Progenitor cell of endocrine pancreas (in vitro differentiated cells): Measurements from ENCODE around the gene CEP97. TPM values are rescaled to one million over a fixed set of nuclear protein-coding genes. Genes with fewer than 3 reads are reported as not detected.

Source experiments
- DNase-seq: peaks from one replicate; pipeline ENCODE4 v3.0.0; 2021; ENCODE audit warnings: low spot score; ENCODE audit not compliant: unreplicated experiment
- H3K27ac Mint-ChIP-seq: 2 replicates; pipeline ENCODE4 v1.8.0; 2021; ENCODE audit warnings: mild to moderate bottlenecking, moderate library complexity, mixed read lengths
- H3K27me3 Mint-ChIP-seq: 2 replicates; pipeline ENCODE4 v1.8.0; 2021; ENCODE audit warnings: mixed read lengths
- H3K36me3 Mint-ChIP-seq: 2 replicates; pipeline ENCODE4 v1.8.0; 2022; ENCODE audit warnings: mixed read lengths; ENCODE audit not compliant: insufficient read depth
- H3K4me1 Mint-ChIP-seq: 2 replicates; pipeline ENCODE4 v1.8.0; 2021; ENCODE audit warnings: low read depth, mixed read lengths
- H3K4me3 Mint-ChIP-seq: 2 replicates; pipeline ENCODE4 v1.8.0; 2021; ENCODE audit warnings: low read depth, mild to moderate bottlenecking, moderate library complexity, mixed read lengths
- H3K9me3 Mint-ChIP-seq: 2 replicates; pipeline ENCODE4 v1.8.0; 2021; ENCODE audit warnings: low read depth, mixed read lengths
- CTCF ChIP-seq: fragments of 200-600 bp; sonication (generic); IDR thresholded peaks from one replicate; pipeline ENCODE4 v1.5.0; 2021; ENCODE audit warnings: antibody characterized with exemption, mild to moderate bottlenecking; ENCODE audit not compliant: unreplicated experiment
- total RNA-seq: library from RNA; stranded (reverse); gene quantifications from 2 replicates; pipeline ENCODE4 v1.2.1, GENCODE V29; 2021

CEP97 gene
- total RNA-seq, 1 donor from 2014 or later, result 21.9 TPM

DNA sequence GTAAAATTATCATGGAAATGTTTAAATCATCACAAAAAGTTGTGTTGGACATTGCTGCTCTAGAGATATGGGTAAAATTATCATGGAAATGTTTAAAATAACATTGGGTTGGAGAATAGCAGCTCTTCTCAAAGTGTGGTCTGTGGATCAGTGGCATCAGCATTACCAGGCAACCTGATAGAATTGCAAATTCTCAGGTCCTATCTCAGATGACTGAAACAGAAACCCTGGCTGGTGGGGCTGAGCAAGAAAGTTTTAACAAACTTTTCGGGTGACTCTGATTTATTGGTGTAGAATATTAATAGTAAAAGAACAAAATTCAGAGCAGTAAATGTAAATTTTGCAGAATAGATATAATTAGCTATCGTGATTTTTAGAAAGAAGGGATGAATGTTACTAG lies 83.5 kb downstream of the CEP97 start:
- H3K9me3 Mint-ChIP-seq, result no peaks in the 10 kb centered on the region
- peaks cover 2% of the 10 kb centered on the region for H3K36me3 Mint-ChIP-seq
- H3K27me3 Mint-ChIP-seq, result no peaks in the 10 kb centered on the region
- DNase-seq, result no peak
- H3K27ac Mint-ChIP-seq, result no peak overlapping the region
- no peak overlapping the region for H3K4me3 Mint-ChIP-seq
- H3K4me1 Mint-ChIP-seq, result peaks cover 5% of the 10 kb centered on the region
- TF ChIP-seq CTCF, result no peak

DNA sequence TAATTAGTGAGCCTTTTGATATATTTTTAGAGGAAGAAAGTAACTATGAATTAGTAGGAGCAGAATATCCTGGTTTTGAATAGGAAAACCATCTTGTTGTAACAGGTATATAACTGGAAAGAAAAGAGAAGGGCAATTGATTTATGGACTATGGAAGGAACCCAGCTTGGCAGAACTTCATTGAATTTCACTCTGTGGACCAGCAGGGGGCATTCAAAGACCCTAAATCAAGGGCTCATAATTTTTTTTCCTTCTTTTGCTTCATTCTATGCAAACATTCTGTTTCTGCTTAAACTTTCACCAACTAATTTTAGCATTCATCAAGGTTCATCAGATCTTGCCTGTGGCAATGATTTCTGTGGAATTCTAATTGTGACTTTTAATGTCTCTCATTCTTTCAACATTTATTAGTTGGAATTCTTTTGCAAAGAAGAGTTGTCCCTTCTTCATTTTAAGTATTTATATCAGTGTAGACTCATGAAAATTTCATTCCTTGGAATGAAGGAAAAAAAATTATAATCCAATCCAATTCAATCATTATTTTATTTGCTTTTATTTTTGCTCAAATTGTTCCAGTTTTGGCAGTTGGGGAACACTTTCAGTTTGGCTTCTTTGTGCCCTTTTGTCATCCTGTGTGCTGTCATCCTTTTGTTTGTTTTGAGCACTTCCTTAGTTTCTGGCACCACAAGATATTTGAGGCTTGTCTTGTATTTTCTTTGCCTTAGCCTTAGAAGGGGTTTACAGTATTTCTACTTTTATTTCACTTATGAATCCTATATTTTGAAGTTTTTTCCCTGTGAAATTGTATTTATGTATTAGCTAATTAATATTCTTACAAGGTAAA lies 85.0 kb downstream of the CEP97 start:
- no peaks in the 10 kb centered on the region for H3K9me3 Mint-ChIP-seq
- H3K4me3 Mint-ChIP-seq, result no peak overlapping the region
- H3K27ac Mint-ChIP-seq, result no peak overlapping the region
- H3K4me1 Mint-ChIP-seq, result peaks cover 11% of the 10 kb centered on the region
- no peaks in the 10 kb centered on the region for H3K27me3 Mint-ChIP-seq
- no peaks in the 10 kb centered on the region for H3K36me3 Mint-ChIP-seq
- DNase-seq, result no peak
- peak; percentile 88 for TF ChIP-seq CTCF

- Mint-ChIP-seq H3K4me1 (peaks cover 17% of the 10 kb centered on the region), H3K9me3 (no peaks in the 10 kb centered on the region), H3K4me3 (no peak overlapping the region), H3K27ac (no peak overlapping the region), H3K27me3 (no peaks in the 10 kb centered on the region), H3K36me3 (no peaks in the 10 kb centered on the region)
- DNase-seq, result no peak
- no peak for TF ChIP-seq CTCF
These were observed 85.6 kb downstream of the CEP97 start for GRCh38 chr3:101810022-101810418.

GRCh38 chr3:101811875-101812274 lies 87.5 kb downstream of the CEP97 start:
- Mint-ChIP-seq H3K27ac (no peak overlapping the region), H3K36me3 (no peaks in the 10 kb centered on the region), H3K4me1 (peaks cover 26% of the 10 kb centered on the region), H3K9me3 (no peaks in the 10 kb centered on the region), H3K4me3 (no peak overlapping the region), H3K27me3 (no peaks in the 10 kb centered on the region)
- no peak for DNase-seq
- no peak for TF ChIP-seq CTCF

DNA sequence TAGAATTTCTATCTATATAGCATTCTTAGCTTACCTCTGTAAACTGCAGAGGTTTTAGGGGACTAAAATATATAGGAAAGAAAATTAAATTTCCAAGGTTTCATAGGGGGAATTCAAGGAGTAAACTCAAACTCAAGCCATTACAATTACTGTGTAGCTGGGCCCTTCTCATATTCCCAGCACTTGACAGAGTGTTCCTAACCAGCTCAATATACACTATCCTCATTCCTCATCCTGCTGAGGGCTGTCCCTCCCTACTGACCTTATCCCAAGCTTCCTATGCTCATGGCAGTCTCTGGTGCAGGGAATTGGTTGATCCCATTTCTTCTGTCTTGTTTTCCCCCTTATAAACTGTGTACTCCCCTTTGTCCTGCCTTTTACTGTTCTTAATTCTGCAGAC lies 88.5 kb downstream of the CEP97 start:
- H3K4me1 Mint-ChIP-seq, result peaks cover 26% of the 10 kb centered on the region
- H3K36me3 Mint-ChIP-seq, result no peaks in the 10 kb centered on the region
- DNase-seq, result no peak
- no peak overlapping the region for H3K27ac Mint-ChIP-seq
- H3K27me3 Mint-ChIP-seq, result no peaks in the 10 kb centered on the region
- TF ChIP-seq CTCF, result no peak
- no peaks in the 10 kb centered on the region for H3K9me3 Mint-ChIP-seq
- no peak overlapping the region for H3K4me3 Mint-ChIP-seq
